ENCODE data around the gene PLCH1.

PLCH1 gene

GRCh38 chr3:155737844-155738460 is 6.9 kb downstream of the PLCH1 start:
- no CpG with 5 or more reads among the region's 8 CpGs for WGBS (ENCODE audit: extremely low coverage, insufficient coverage, low lambda C conversion rate)
- DNase-seq: peak; percentile 39
- H3K4me3 ChIP-seq (ENCODE audit: low read length): no peak overlapping the region

GRCh38 chr3:155736381-155736780 is 8.5 kb downstream of the PLCH1 start:
- Histone ChIP-seq H3K4me3 (ENCODE audit: low read length) (no peak overlapping the region), H2BK15ac (replicated peaks; ENCODE audit: low read depth) (no peak overlapping the region), H3K27ac (ENCODE audit: low read depth, low read length) (no peak overlapping the region), H3K79me1 (ENCODE audit: low read length) (no peaks in the 10 kb centered on the region), H3K4me1 (ENCODE audit: control insufficient read depth, low read depth, low read length) (no peaks in the 10 kb centered on the region), H4K8ac (ENCODE audit: low read depth, low read length) (no peak overlapping the region), H3K18ac (ENCODE audit: low read length) (no peak overlapping the region), H3K56ac (ENCODE audit: low read length) (no peak overlapping the region), H3K4me2 (ENCODE audit: low read length) (no peak overlapping the region), H2AK5ac (ENCODE audit: low read length) (no peak overlapping the region), H3K27me3 (ENCODE audit: insufficient read depth, low read length, poor library complexity) (no peaks in the 10 kb centered on the region), H3K23ac (ENCODE audit: low read length) (no peak overlapping the region), H3K4ac (ENCODE audit: low read depth, low read length) (no peak overlapping the region), H3K9ac (ENCODE audit: low read length) (no peak overlapping the region), H2BK5ac (ENCODE audit: low read length) (no peak overlapping the region), H3K79me2 (ENCODE audit: control insufficient read depth, insufficient read depth, low read length) (peaks cover 2% of the 10 kb centered on the region), H3K36me3 (ENCODE audit: control insufficient read depth, insufficient read depth, low read length) (no peaks in the 10 kb centered on the region), H4K5ac (ENCODE audit: low read length) (no peak overlapping the region), H2BK120ac (ENCODE audit: low read depth, low read length) (no peak overlapping the region)
- no peak for DNase-seq
- no CpG with 5 or more reads among the region's 4 CpGs for WGBS (ENCODE audit: extremely low coverage, insufficient coverage, low lambda C conversion rate)

More at GRCh38 chr3:155737844-155738460, 6.9 kb downstream of the PLCH1 start:
- no peak overlapping the region for H4K5ac ChIP-seq (ENCODE audit: low read length)
- no peak overlapping the region for H4K8ac ChIP-seq (ENCODE audit: low read depth, low read length)
- no peaks in the 10 kb centered on the region for H3K79me2 ChIP-seq (ENCODE audit: control insufficient read depth, insufficient read depth, low read length)
- no peaks in the 10 kb centered on the region for H3K27me3 ChIP-seq (ENCODE audit: insufficient read depth, low read length, poor library complexity)
- H2BK5ac ChIP-seq (ENCODE audit: low read length): no peak overlapping the region
- H3K56ac ChIP-seq (ENCODE audit: low read length): no peak overlapping the region
- peaks cover 1% of the 10 kb centered on the region for H3K79me1 ChIP-seq (ENCODE audit: low read length)
- no peaks in the 10 kb centered on the region for H3K4me1 ChIP-seq (ENCODE audit: control insufficient read depth, low read depth, low read length)
- no peak overlapping the region for H3K27ac ChIP-seq (ENCODE audit: low read depth, low read length)
- no peak overlapping the region for H3K4me2 ChIP-seq (ENCODE audit: low read length)
- no peak overlapping the region for H2AK5ac ChIP-seq (ENCODE audit: low read length)
- H3K4ac ChIP-seq (ENCODE audit: low read depth, low read length): no peak overlapping the region
- H2BK15ac ChIP-seq (replicated peaks; ENCODE audit: low read depth): no peak overlapping the region
- H3K23ac ChIP-seq (ENCODE audit: low read length): no peak overlapping the region
- H3K36me3 ChIP-seq (ENCODE audit: control insufficient read depth, insufficient read depth, low read length): no peaks in the 10 kb centered on the region
- H3K18ac ChIP-seq (ENCODE audit: low read length): no peak overlapping the region
- no peak overlapping the region for H3K9ac ChIP-seq (ENCODE audit: low read length)
- H2BK120ac ChIP-seq (ENCODE audit: low read depth, low read length): no peak overlapping the region

GRCh38 chr3:155730843-155731242 is 14.0 kb downstream of the PLCH1 start:
- H3K27ac ChIP-seq (ENCODE audit: low read depth, low read length): no peak overlapping the region
- no peak overlapping the region for H4K5ac ChIP-seq (ENCODE audit: low read length)
- no peak overlapping the region for H3K4ac ChIP-seq (ENCODE audit: low read depth, low read length)
- no peak overlapping the region for H3K18ac ChIP-seq (ENCODE audit: low read length)
- no peak overlapping the region for H3K4me3 ChIP-seq (ENCODE audit: low read length)
- no peaks in the 10 kb centered on the region for H3K4me1 ChIP-seq (ENCODE audit: control insufficient read depth, low read depth, low read length)
- no peak for DNase-seq
- H3K4me2 ChIP-seq (ENCODE audit: low read length): no peak overlapping the region
- H3K79me1 ChIP-seq (ENCODE audit: low read length): peaks cover 2% of the 10 kb centered on the region
- peaks cover 3% of the 10 kb centered on the region for H3K79me2 ChIP-seq (ENCODE audit: control insufficient read depth, insufficient read depth, low read length)
- no peaks in the 10 kb centered on the region for H3K27me3 ChIP-seq (ENCODE audit: insufficient read depth, low read length, poor library complexity)
- no peak overlapping the region for H3K9ac ChIP-seq (ENCODE audit: low read length)
- no peak overlapping the region for H4K8ac ChIP-seq (ENCODE audit: low read depth, low read length)
- no peak overlapping the region for H3K23ac ChIP-seq (ENCODE audit: low read length)
- H2BK5ac ChIP-seq (ENCODE audit: low read length): no peak overlapping the region
- no peak overlapping the region for H3K56ac ChIP-seq (ENCODE audit: low read length)
- no CpG with 5 or more reads among the region's 2 CpGs for WGBS (ENCODE audit: extremely low coverage, insufficient coverage, low lambda C conversion rate)
- H2BK120ac ChIP-seq (ENCODE audit: low read depth, low read length): no peak overlapping the region
- H3K36me3 ChIP-seq (ENCODE audit: control insufficient read depth, insufficient read depth, low read length): no peaks in the 10 kb centered on the region
- no peak overlapping the region for H2BK15ac ChIP-seq (replicated peaks; ENCODE audit: low read depth)
- H2AK5ac ChIP-seq (ENCODE audit: low read length): no peak overlapping the region

- no CpG with 5 or more reads among the region's 3 CpGs for WGBS (ENCODE audit: extremely low coverage, insufficient coverage, low lambda C conversion rate)
Measured at GRCh38 chr3:155727836-155728235, 17.0 kb downstream of the PLCH1 start.

GRCh38 chr3:155714295-155714718 is 30.6 kb downstream of the PLCH1 start:
- Histone ChIP-seq H2BK15ac (replicated peaks; ENCODE audit: low read depth) (no peak overlapping the region), H4K8ac (ENCODE audit: low read depth, low read length) (no peak overlapping the region), H3K4me3 (ENCODE audit: low read length) (no peak overlapping the region), H3K4me1 (ENCODE audit: control insufficient read depth, low read depth, low read length) (peaks cover 3% of the 10 kb centered on the region), H4K5ac (ENCODE audit: low read length) (no peak overlapping the region), H3K56ac (ENCODE audit: low read length) (no peak overlapping the region), H3K36me3 (ENCODE audit: control insufficient read depth, insufficient read depth, low read length) (no peaks in the 10 kb centered on the region), H3K23ac (ENCODE audit: low read length) (no peak overlapping the region), H3K4ac (ENCODE audit: low read depth, low read length) (no peak overlapping the region), H2AK5ac (ENCODE audit: low read length) (no peak overlapping the region), H3K18ac (ENCODE audit: low read length) (no peak overlapping the region), H3K27ac (ENCODE audit: low read depth, low read length) (no peak overlapping the region), H2BK5ac (ENCODE audit: low read length) (no peak overlapping the region), H3K79me2 (ENCODE audit: control insufficient read depth, insufficient read depth, low read length) (no peaks in the 10 kb centered on the region), H3K9ac (ENCODE audit: low read length) (no peak overlapping the region), H3K79me1 (ENCODE audit: low read length) (no peaks in the 10 kb centered on the region), H3K27me3 (ENCODE audit: insufficient read depth, low read length, poor library complexity) (no peaks in the 10 kb centered on the region), H3K4me2 (ENCODE audit: low read length) (no peak overlapping the region), H2BK120ac (ENCODE audit: low read depth, low read length) (no peak overlapping the region)
- peak; percentile 76 for DNase-seq
- WGBS (ENCODE audit: extremely low coverage, insufficient coverage, low lambda C conversion rate): no CpG with 5 or more reads among the region's 5 CpGs

More at GRCh38 chr3:155727836-155728235, 17.0 kb downstream of the PLCH1 start:
- no peak overlapping the region for H3K27ac ChIP-seq (ENCODE audit: low read depth, low read length)
- H3K36me3 ChIP-seq (ENCODE audit: control insufficient read depth, insufficient read depth, low read length): no peaks in the 10 kb centered on the region
- no peaks in the 10 kb centered on the region for H3K4me1 ChIP-seq (ENCODE audit: control insufficient read depth, low read depth, low read length)
- no peak overlapping the region for H3K23ac ChIP-seq (ENCODE audit: low read length)
- no peak overlapping the region for H3K4me2 ChIP-seq (ENCODE audit: low read length)
- H2BK120ac ChIP-seq (ENCODE audit: low read depth, low read length): no peak overlapping the region
- H3K18ac ChIP-seq (ENCODE audit: low read length): no peak overlapping the region
- H3K56ac ChIP-seq (ENCODE audit: low read length): no peak overlapping the region
- peaks cover 3% of the 10 kb centered on the region for H3K79me2 ChIP-seq (ENCODE audit: control insufficient read depth, insufficient read depth, low read length)
- DNase-seq: no peak
- H3K27me3 ChIP-seq (ENCODE audit: insufficient read depth, low read length, poor library complexity): no peaks in the 10 kb centered on the region
- no peak overlapping the region for H4K5ac ChIP-seq (ENCODE audit: low read length)
- H2AK5ac ChIP-seq (ENCODE audit: low read length): no peak overlapping the region
- H2BK5ac ChIP-seq (ENCODE audit: low read length): no peak overlapping the region
- no peak overlapping the region for H2BK15ac ChIP-seq (replicated peaks; ENCODE audit: low read depth)
- H4K8ac ChIP-seq (ENCODE audit: low read depth, low read length): no peak overlapping the region
- H3K79me1 ChIP-seq (ENCODE audit: low read length): peaks cover 2% of the 10 kb centered on the region
- no peak overlapping the region for H3K9ac ChIP-seq (ENCODE audit: low read length)
- H3K4ac ChIP-seq (ENCODE audit: low read depth, low read length): peak overlapping the region; percentile 36
- no peak overlapping the region for H3K4me3 ChIP-seq (ENCODE audit: low read length)

GRCh38 chr3:155712008-155712407 is 32.9 kb downstream of the PLCH1 start:
- Histone ChIP-seq H3K27me3 (ENCODE audit: insufficient read depth, low read length, poor library complexity) (no peaks in the 10 kb centered on the region), H3K56ac (ENCODE audit: low read length) (no peak overlapping the region), H2BK15ac (replicated peaks; ENCODE audit: low read depth) (no peak overlapping the region), H3K79me1 (ENCODE audit: low read length) (no peaks in the 10 kb centered on the region), H2AK5ac (ENCODE audit: low read length) (no peak overlapping the region), H3K18ac (ENCODE audit: low read length) (no peak overlapping the region), H3K23ac (ENCODE audit: low read length) (no peak overlapping the region), H3K79me2 (ENCODE audit: control insufficient read depth, insufficient read depth, low read length) (no peaks in the 10 kb centered on the region), H3K4me2 (ENCODE audit: low read length) (no peak overlapping the region), H3K4ac (ENCODE audit: low read depth, low read length) (no peak overlapping the region), H3K4me1 (ENCODE audit: control insufficient read depth, low read depth, low read length) (peaks cover 3% of the 10 kb centered on the region), H3K36me3 (ENCODE audit: control insufficient read depth, insufficient read depth, low read length) (no peaks in the 10 kb centered on the region), H2BK5ac (ENCODE audit: low read length) (no peak overlapping the region), H4K8ac (ENCODE audit: low read depth, low read length) (no peak overlapping the region), H3K4me3 (ENCODE audit: low read length) (no peak overlapping the region), H4K5ac (ENCODE audit: low read length) (no peak overlapping the region), H3K9ac (ENCODE audit: low read length) (no peak overlapping the region), H2BK120ac (ENCODE audit: low read depth, low read length) (no peak overlapping the region), H3K27ac (ENCODE audit: low read depth, low read length) (no peak overlapping the region)
- DNase-seq: no peak
- WGBS (ENCODE audit: extremely low coverage, insufficient coverage, low lambda C conversion rate): no CpG with 5 or more reads among the region's 1 CpG
